NCI-H446 treated with DMSO at 0.1 percent for 48 hours (cell line): ENCODE data around the gene COX15.
"Not testable (repeated sequence)": the region's sequence is repeated elsewhere in the genome, so short reads cannot be mapped to it uniquely, and the experiment has no call there.

Source experiments
- DNase-seq: peaks from one replicate; lab custom pipeline; 2025; lab: John Stamatoyannopoulos, UW

Gene COX15

DNA sequence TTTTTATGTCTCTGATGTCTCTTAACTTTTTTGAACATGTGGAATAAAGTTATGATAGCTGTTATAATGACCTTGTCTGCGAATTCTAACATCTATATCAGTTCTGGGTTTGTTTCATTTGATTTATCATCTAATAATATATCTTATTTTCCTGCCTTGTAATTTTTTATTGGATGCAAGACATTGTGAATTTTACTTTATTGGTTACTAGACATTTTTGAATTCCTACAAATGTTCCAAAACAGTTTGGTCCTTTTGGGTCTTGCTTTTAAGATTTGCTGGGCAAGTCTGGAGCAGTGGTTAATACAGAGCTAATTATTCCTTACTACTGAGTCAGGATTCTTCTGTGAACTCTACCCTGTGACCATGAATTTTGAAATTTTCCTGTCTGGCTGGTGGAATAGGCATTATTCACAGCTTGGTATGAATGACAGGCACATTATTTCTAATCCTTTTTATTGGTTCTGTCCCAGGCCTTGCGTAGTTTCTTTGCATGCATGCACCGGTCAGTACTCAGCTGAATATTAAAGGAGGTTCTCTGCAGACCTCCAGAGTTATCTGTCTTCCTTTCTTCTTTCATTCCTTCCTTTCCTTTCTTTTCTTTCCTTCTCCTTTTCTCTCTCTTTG is 9.1 kb upstream of the COX15 start:
- DNase-seq, result no peak

DNA sequence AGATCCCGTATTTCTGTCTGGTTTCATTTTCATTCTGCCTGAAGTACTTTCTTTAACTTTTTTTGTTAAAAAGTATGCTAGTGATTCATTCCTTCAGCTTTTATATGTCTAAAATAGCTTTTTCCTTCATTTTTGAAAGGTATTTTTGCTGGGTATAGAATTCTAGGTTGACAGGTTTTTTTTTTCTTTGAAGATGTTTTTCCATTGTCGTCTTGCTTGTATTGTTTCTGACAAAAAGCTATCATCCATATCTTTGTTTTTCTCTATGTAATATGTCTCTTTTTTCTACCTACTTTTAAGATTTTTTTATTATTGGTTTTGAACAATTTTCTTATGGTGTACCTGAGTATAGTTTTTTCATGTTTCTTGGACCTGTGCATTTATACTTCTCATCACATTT is 8.3 kb upstream of the COX15 start:
- no peak for DNase-seq

DNA sequence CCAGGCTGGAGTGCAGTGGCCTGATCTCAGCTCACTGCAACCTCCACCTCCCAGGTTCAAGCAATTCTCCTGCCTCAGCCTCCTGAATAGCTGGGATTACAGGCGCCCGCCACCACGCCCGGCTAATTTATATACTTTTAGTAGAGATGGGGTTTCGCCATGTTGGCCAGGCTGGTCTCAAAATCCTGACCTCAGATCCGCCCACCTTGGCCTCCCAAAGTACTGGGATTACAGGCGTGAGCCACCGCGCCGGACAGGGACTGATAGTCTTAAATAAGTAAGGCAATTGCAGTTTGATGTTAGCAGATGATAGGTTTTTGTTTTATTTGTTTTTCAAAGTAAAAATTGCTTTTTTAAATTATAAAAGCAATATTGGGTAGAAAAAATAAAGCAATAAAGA is 2.2 kb upstream of the COX15 start:
- not testable (repeated sequence) for DNase-seq

DNA sequence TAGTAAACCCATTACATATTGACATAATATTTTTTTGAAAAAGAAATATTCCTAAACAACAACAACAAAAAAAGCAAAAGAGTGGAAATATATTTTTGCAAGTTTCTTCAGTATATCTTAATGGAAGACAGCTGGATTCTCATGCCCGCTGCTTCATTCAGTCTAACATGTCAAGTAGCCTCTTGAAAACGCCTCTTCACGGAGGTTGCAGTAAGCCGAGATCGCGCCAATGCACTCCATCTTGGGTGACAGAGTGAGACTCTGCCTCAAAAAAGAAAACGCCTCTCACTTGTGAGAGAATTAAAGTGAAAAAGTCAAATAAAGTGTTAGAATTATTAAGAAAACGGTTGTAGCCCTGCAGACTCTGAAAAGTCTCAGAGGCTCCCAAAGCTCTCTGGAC is 1.4 kb upstream of the COX15 start:
- no peak for DNase-seq

DNA sequence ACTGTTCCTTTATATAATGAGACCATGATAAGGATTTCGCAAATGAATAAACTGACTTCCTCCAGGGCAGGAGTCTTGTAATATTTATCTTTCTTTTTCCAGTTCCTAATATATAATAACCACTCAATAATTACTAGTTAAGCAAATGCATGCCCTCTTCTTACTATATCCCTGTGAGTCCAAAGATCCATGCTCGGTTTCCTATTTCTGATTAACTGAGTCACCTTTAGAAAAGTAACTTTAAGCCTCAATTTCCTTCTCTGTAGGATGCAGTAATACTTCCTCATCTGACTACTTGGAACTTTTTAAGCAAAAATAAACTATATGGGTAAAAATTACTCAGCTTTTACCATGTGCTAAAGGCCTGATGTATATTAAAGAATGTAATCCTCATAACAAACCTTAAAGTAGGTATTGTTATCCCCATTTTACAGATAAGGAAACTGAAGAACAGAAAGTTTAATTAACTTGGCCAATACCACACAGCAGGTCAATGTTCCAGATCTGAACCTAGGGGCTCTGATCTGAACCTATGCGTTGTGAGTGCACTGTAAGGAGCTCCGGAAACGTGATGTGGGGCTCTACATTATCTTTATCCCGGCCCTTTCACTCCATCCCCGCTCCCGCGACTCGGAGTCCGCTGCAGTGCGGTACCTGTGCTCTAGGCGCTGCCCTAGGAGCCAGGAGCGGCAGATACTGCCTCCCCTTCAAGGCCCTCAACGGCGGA is 458 bp downstream of the COX15 start:
- no peak for DNase-seq

DNA sequence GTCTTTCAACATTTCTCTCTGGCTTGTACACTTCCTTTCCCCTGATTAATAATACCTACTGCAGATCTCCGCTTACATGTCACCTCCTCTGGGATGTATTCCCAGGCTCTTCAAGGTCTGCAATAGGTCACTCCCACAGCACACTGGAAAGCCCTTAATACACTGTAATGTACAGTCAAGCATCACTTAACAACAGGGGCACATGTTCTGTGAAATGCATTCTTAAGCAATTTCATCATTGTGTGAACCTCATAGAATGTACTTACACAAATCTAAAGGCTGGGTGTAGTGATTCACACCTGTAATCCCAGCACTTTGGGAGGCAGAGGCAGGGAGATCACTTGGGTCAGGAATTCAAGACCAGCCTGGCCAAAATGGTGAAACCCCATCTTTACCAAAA is 1.9 kb downstream of the COX15 start:
- no peak for DNase-seq

DNA sequence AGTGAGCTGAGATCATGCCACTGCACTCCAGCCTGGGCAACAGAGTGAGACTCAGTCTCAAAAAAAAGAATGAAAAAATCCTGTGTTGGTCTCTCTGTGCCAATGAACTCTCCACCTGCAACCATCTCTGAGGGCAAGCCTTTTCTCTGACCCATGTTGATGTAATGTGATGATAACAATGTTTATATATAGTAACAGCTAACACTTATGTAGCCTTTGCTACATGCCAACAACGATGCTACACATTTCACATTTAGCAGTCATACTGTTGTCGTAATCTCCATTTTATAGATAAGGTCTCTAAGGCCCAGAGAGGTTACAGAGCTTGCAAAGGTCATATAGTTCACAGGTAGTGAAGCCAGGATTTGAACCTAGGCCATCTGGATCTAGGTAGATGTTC is 11.5 kb downstream of the COX15 start:
- DNase-seq, result no peak

DNA sequence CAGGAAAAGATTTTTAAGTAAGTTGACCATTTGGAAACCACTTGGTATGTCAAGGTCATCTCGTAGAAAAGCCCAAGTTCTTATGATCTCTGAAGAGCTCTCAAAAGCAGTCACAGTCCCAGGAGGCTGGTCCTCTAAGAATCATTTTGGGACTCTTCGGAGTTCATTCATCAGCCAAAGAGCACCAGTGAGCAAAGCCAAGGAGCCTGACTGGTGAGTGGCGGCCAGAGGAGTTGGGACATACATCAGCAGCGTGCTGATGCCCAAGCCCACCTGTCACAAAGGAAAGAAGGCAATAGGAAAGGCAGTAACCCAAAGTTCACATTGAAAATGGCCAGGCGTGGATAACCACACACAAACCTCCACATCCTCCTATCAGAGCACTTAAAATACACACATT is 17.5 kb downstream of the COX15 start:
- no peak for DNase-seq

DNA sequence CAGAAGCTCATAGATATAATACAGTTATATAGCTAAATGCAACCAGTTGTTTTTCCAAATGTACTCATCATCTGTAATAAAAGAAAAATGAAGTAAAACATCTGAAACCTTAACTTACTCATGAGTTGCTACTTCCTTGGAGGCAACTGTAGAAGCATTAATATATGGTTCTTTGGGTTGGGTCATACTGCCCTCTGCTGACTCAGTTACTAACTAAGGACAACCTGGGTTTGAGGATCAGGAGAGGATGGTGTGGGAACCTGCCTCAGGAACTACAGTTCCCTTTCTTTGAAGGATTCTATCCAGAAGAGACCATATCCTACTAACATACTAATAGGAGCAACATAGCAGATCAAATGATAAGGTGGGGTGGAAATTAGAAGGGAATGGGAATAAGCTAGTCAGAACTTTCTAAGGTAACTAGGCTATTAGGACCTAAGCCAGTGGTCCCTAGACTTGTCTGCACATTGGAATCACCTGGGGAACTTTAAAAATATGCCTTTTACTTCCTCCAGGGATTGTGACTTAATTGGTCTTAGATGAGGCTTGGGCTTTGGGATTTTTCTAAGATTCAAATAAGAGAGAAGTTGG is 20.7 kb downstream of the COX15 start:
- no peak for DNase-seq

DNA sequence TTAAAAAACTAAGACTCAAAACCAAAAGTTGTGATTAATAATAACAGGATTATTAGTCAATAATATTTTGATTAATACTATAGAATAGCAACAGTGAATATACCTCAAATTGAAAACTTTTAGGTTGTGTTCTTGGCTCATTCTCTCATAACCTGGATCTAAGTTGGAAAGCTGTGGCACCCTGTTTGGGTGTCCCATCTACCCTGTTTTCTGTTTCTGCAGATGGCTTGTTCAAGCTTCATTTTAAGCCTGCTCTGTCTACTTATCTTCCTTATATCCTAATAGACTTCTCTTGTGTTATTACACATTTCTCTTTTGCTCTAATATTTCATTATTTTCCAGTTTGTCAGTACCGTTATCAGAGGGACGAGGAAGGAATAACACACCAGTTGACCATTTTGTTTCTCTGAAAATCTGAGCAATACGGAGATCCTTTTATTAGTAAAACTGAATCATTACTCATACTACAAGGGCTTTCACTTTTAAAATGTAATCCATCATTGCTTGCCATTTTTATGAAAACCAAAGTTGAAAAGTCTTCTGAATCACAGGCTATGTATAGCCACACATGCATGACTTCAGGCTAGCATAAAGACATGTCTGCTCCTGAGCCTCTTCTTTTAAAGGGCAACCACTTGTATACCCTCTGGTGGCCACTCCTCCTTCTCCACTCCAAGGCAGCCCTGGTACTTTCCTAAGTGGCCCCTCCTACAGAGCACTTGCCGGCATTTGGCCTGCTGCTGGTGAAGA is 22.3 kb downstream of the COX15 start:
- no peak for DNase-seq

DNA sequence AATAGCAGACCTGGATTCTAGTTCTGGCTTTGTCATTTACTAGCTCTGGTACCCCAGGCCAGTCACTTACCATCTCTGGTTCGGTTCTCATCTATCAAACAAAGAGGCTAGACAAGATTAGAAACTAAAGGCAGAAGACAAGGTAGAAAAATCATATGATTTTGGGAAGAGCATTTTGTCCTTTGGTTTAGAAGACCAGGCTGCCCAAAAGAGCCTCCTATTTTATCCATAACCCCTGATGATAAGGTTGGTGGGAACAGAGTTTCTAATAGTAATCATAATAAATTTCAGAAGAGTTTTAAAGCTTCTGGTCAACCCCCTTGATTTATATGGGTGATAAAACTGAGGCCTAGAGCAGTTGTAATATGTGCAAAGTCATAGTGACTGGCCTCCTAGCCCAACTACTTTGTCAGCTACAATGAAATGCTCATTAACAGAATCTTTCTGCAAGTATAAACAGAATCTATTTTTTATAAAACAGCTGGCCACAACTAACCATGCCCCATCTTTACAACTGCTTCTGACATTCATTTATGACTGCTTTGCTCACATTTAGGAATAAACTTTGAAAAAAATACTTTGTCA is 23.4 kb downstream of the COX15 start:
- DNase-seq, result no peak

DNA sequence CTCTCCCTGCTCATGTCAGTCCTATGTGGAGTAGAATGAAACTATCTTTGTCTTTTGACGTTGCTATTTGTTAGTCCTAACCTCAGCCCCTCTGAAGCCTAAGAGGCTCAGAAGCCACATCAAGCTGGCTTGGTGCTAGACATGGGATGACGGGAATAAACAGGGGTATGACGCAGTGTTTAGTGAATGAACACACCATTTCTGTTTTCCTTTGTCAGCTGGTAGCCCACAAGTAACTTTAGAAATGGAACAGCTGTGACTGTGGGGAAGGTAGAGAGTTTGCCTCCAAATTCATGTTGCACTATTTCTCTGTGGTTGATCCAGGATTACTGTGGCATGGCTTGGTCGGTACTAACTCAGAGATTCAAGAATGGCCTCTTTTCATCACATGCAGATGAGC is 31.3 kb downstream of the COX15 start:
- DNase-seq, result no peak

DNA sequence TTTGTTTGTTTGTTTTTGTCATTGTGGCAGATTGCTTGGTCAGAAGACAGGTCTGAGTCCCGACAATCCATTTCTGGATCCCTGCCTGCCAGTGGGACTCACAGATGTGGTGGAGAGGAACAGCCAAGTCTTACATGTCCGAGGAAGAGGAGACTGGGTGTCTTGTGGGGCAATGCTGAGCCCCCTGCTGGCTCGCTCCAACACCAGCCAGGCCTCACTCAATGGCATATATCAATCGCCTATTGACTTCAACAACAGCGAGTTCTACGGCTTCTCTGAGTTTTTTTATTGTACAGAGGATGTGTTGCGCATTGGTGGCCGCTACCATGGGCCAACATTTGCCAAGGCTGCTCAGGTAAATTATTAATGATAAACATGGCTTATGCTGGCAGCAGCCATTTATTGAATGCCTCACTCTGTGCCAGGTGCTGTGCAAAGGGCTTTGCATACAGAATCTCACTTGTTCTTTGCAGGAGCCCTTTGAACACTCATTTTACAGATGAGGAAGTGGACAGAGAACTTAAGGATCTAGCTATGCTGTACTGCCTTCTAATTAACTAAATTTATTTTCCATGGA is 33.3 kb downstream of the COX15 start:
- DNase-seq, result no peak

DNA sequence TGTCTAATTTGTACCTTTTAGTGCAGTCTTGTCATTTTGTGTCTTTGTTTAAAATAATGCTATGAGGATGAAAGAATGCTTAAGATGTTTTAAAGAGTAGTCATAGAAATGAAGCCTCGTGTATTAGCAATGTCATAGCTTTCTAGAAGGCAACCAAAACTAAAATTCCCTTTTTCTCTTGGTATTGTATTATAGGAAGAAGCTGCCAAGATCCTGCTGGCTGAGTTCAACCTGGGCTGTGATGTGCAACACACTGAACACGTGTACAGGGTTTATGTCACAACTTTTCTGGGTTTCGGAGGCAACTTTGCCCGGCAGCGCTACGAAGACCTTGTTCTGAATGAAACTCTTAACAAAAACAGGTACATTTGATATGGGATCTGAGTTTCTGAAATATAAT is 36.2 kb downstream of the COX15 start:
- no peak for DNase-seq

DNA sequence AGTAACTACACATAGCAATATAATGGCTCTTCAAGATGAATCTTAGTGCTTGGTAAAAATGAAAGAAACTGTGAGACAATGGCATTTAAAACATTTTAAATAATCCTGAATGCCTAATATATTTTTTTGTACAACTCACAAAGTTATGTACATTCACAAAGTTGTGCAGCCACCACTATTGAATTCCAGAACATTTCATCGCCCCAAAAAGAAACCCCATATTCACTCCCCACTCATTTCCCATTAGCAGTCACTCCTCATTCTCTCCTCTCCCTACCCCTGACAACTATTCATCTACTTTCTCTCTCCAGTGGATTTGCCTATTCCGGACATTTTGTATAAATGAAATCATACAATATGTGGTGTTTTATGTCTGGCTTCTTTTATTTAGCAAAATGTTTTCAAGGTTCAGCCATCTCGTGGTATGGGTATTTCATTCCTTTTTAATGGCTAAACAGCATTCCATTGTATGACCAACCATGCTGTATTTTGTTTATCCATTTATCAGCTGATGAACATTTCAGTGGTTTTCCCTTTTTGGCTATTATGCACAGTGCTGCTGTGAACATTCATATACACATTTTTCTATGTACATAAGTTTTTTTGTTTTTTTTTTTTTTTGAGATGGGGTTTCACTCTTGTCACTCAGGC is 37.9 kb downstream of the COX15 start:
- no peak for DNase-seq

DNA sequence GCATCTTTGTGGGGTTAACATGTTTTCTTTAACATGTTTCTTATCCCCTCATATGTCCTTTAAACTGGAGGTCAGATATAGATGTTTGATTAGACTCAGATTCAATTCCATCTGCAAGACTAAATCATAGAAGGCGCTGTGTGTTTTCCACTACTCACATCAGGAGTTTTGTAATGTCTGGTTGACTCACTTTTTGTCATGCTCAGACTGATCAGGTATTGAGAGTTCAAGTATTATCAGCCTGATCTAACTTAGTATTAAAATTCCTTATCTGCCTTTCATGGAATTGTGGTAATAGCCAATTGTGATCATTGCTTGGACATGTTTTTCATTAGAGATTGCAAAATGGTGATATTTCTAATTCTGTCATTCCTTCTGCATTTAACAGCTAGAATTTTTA is 42.5 kb downstream of the COX15 start:
- DNase-seq, result no peak

DNA sequence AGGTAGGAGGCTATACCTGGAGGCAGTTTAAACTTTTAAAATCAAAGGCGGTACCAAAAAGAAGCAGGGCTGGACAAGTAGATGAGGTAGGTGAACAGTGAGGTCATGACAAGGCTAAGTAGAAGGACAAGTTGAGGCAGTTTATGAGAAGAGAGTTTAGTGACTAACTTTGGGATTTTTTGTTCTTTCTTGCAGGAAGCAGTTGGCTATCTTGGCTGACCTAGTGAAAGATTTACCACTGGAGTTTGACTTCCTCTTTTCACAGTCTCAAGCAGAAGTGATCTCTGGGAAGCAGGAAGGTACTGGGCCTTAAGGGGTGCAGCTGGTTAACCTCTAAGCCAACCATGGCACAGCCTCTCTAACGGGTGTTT is 46.3 kb downstream of the COX15 start:
- no peak for DNase-seq

DNA sequence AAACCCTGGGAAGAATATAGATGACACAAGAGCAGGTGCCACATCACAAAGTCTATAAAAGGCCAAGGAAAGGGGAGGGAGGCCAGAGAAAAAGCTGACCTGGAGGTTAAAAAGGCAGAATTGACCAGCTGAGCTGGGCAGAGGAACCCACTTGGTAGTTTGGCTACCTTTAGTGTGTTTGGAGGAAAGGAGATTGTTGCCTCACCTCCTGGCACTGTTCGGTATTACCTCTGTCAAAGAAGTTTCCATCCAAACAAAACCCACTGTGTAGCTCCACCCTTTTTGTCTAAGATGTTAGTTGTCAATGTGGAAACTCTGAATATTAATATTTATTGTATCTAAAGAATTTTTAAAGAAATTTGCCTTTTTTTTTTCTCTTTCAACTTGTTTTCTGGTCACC is 49.2 kb downstream of the COX15 start:
- no peak for DNase-seq
